Fibroblast of pulmonary artery (primary cell): ENCODE data around the gene ABCB6.
A peak's percentile ranks its signal among the peaks of the same experiment; 100 is the strongest.

ENCODE experiments used
- DNase-seq: peaks from one replicate; pipeline ENCODE4 v3.0.0-alpha.2; 2010; ENCODE audit warnings: low read depth
- H3K4me3 ChIP-seq: replicated peaks from 2 replicates; pipeline ENCODE4 v1.5.1; 2011; ENCODE audit warnings: low read depth, mild to moderate bottlenecking, control low read depth, low read length, moderate library complexity
- CTCF ChIP-seq: IDR thresholded peaks from 2 replicates; pipeline ENCODE4 v1.5.1; 2011; ENCODE audit warnings: mild to moderate bottlenecking, control low read depth, low read length, inconsistent platforms; ENCODE audit errors: missing control alignments

The ABCB6 gene

DNA sequence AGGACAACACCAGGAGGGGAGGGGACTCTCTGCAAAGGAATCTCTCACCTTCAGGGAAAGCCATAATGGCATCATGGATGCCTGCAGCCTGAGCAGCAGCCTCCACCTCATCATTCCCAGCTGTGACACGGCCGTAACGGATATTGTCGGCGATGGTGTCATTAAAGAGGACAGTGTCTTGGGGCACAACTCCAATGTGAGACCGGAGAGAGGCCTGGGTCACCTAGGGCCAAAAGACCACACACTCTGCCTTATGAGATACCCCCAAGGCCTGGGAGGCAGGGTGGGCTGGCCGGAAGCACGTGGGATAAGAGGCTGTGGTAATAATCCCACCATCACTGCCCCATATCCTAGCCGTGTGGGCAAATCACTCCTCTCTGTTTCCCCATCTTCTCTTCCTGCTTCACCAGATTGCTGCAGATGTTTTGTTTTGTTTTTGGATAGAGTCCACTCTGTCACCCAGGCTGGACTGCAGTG, 7.8 kb downstream of the ABCB6 start:
- no peak for TF ChIP-seq CTCF
- DNase-seq, result no peak
- H3K4me3 ChIP-seq, result no peak overlapping the region

DNA sequence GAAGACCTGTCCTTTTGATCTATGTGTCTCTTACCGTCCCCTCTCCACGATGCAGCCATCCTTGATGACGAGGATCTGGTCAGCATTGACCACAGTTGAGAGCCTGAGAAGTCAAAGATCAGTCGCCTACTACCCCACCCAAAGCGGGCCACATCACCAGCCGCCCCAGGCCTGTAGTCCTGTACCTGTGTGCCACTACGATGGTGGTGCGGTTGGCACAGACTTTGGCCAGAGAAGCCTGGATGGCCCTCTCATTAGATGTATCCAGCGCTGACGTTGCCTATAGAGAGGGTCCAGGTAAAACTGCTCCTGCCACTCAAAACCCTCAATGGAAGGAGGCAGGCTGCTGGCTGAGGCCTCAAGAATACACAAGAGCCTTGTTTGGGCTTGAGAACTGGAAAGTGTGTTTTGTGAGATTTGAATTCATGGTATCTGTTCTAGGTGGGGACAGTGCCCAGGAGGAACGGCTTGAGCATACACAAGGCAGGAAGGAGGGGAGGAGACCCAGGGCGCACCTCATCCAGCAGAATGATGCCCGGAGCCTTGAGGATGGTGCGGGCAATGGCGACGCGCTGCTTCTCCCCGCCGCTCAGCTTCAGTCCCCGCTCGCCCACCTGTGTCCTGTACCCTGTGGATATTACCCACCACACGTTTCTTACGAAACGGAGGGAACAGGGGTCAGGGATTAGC, 8.4 kb downstream of the ABCB6 start:
- H3K4me3 ChIP-seq, result no peak overlapping the region
- no peak for TF ChIP-seq CTCF
- no peak for DNase-seq

- DNase-seq, result no peak
- TF ChIP-seq CTCF, result no peak
- H3K4me3 ChIP-seq, result no peak overlapping the region
Measured at GRCh38 chr2:219209236-219210195, 9.2 kb downstream of the ABCB6 start.

DNA sequence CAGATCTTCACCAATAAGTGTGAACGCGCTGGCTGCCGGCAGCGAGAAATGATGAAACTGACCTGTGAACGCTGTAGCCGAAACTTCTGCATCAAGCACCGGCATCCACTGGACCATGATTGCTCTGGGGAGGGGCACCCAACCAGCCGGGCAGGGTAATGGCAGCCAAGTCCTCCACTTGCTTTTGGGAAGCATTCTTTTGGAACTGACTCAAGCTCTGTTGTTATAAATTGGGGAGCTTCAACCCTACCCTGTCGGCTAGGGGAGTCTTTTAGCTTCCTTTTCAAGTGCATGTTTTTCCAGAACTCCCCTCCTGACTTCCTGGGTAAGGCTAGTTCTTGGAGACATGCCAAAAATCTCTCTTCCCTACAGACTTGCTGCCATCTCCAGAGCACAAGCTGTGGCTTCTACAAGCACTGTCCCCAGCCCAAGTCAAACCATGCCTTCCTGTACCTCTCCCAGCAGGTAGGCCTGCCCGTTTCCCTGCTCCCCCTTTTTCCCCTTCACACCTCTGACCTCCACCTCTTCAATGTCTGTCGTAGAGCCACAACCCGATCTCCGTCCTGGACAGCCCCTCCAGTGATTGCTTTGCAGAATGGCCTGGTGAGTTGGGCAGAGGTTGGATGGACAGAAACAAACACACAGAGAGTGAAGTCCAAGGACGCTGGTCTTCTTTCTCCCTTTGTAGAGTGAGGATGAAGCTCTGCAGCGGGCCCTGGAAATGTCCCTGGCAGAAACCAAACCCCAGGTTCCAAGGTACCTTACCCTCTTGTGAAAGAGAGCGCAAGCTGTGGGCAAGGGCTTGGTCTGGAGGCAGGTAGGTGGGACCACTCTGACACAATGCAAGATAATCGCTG, 10.6 kb downstream of the ABCB6 start:
- DNase-seq, result peak; percentile 60
- peak overlapping the region; percentile 73 for H3K4me3 ChIP-seq

GRCh38 chr2:219207134-219207883, 11.4 kb downstream of the ABCB6 start:
- no peak for TF ChIP-seq CTCF
- peak overlapping the region; percentile 73 for H3K4me3 ChIP-seq
- DNase-seq, result no peak

More for the DNA sequence above, 10.6 kb downstream of the ABCB6 start:
- no peak for TF ChIP-seq CTCF
